H1 (cell line): ENCODE measurements around the gene SUPT20H.

ENCODE experiments used
- CHD1 ChIP-seq: IDR thresholded peaks from 2 replicates; pipeline ENCODE4 v1.6.1; 2012; ENCODE audit warnings: low read depth, low read length, improper control_type of control experiment
- EGR1 ChIP-seq: IDR thresholded peaks from 2 replicates; pipeline ENCODE4 v1.6.1; 2011; ENCODE audit warnings: low read depth, low read length, borderline replicate concordance
- EP300 ChIP-seq, 2 experiments: IDR thresholded peaks; 1 replicate in 1 of 2; 2 replicates in 1 of 2; pipeline ENCODE4 v1.6.1; 2011 to 2012; ENCODE audit warnings: low read depth in 2 of 2, low read length in 2 of 2, mild to moderate bottlenecking in 2 of 2, borderline replicate concordance in 1 of 2, inconsistent platforms in 1 of 2, moderate library complexity in 1 of 2
- NRF1 ChIP-seq: IDR thresholded peaks from 2 replicates; pipeline ENCODE4 v1.6.1; 2011; ENCODE audit warnings: mild to moderate bottlenecking, low read depth, low read length, improper control_type of control experiment
- PHF8 ChIP-seq: fragments of 200-600 bp; sonication (generic); conservative IDR thresholded peaks from 2 replicates; pipeline ENCODE4 v1.7.1; 2012; ENCODE audit warnings: low read depth, mild to moderate bottlenecking, inconsistent platforms, low read length, moderate library complexity
- POLR2A ChIP-seq, 2 experiments: IDR thresholded peaks; 1 replicate in 1 of 2; 2 replicates in 1 of 2; pipeline ENCODE4 v1.6.1; 2011; ENCODE audit warnings: low read depth in 2 of 2, low read length in 2 of 2, mild to moderate bottlenecking in 2 of 2; ENCODE audit errors: control extremely low read depth in 1 of 2
- POLR2AphosphoS5 ChIP-seq: IDR thresholded peaks from 2 replicates; pipeline ENCODE4 v1.6.1; 2011; ENCODE audit warnings: low read depth, low read length
- RFX5 ChIP-seq: IDR thresholded peaks from 2 replicates; pipeline ENCODE4 v1.6.1; 2011; ENCODE audit warnings: low read depth, low read length, improper control_type of control experiment, borderline replicate concordance
- SIN3A ChIP-seq, 2 experiments: IDR thresholded peaks in 1 of 2; conservative IDR thresholded peaks in 1 of 2; 2 replicates each; pipeline ENCODE4 v1.6.1; 2011 to 2012; ENCODE audit warnings: low read length in 2 of 2, improper control_type of control experiment in 1 of 2, low read depth in 1 of 2, mild to moderate bottlenecking in 1 of 2
- SP1 ChIP-seq: IDR thresholded peaks from 2 replicates; pipeline ENCODE4 v1.6.1; 2011; ENCODE audit warnings: low read depth, low read length
- TBP ChIP-seq: IDR thresholded peaks from 2 replicates; pipeline ENCODE4 v1.6.1; 2011; ENCODE audit warnings: low read depth, low read length, improper control_type of control experiment
- TF ChIP-seq, protein P1 (sequence below), 3 experiments: IDR thresholded peaks; 1 replicate in 2 of 3; 2 replicates in 1 of 3; pipeline versions ENCODE4 v1.5.1 to v1.6.1; 2011; ENCODE audit warnings: low read length in 3 of 3, mild to moderate bottlenecking in 3 of 3, inconsistent platforms in 2 of 3, low read depth in 1 of 3, moderate library complexity in 1 of 3; ENCODE audit not compliant: insufficient read depth in 1 of 3; ENCODE audit errors: control extremely low read depth in 1 of 3

DNA sequence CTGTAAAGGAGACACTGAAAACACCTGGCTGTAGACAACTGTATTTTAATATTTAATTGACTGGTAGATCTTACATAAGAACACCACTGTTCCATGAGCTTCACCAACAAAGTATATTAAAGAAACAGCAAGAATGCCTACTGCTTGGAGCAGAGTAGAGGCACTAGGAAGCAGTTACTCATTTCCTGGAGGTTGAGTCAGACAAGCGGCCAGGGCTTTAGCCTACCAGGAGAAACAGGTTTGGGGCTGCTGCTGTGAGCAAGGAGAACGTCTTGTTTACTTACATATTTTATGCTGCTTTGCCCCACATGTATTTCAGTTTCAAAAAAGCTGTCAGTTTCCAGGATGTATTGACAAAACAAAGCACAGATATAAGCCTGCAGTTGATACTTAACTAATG is 93.7 kb downstream of the SUPT20H start:
- TF ChIP-seq, protein P1, sequence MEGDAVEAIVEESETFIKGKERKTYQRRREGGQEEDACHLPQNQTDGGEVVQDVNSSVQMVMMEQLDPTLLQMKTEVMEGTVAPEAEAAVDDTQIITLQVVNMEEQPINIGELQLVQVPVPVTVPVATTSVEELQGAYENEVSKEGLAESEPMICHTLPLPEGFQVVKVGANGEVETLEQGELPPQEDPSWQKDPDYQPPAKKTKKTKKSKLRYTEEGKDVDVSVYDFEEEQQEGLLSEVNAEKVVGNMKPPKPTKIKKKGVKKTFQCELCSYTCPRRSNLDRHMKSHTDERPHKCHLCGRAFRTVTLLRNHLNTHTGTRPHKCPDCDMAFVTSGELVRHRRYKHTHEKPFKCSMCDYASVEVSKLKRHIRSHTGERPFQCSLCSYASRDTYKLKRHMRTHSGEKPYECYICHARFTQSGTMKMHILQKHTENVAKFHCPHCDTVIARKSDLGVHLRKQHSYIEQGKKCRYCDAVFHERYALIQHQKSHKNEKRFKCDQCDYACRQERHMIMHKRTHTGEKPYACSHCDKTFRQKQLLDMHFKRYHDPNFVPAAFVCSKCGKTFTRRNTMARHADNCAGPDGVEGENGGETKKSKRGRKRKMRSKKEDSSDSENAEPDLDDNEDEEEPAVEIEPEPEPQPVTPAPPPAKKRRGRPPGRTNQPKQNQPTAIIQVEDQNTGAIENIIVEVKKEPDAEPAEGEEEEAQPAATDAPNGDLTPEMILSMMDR (IDR thresholded peaks at IDR 0.05; ENCODE audit: control extremely low read depth in 1 of 3, insufficient read depth in 1 of 3, low read depth in 1 of 3, low read length in 3 of 3): no peak
- TF ChIP-seq POLR2A (IDR thresholded peaks at IDR 0.05; ENCODE audit: control extremely low read depth in 1 of 2, low read depth in 2 of 2, low read length in 2 of 2) (no peak), SIN3A (conservative IDR thresholded peaks at IDR 0.05 in 1 of 2, IDR thresholded peaks at IDR 0.05 in 1 of 2; ENCODE audit: low read depth in 1 of 2, low read length in 2 of 2) (no peak), CHD1 (no peak), SP1 (no peak), POLR2AphosphoS5 (no peak), EGR1 (no peak), RFX5 (no peak), EP300 (IDR thresholded peaks at IDR 0.05; ENCODE audit: borderline replicate concordance in 1 of 2, low read depth in 2 of 2, low read length in 2 of 2) (no peak), PHF8 (no peak), TBP (no peak), NRF1 (no peak)
